GM19193 (cell line): ENCODE measurements around the gene PARP2.

Experiments
- POLR2A ChIP-seq: IDR thresholded peaks from 4 replicates; pipeline ENCODE4 v1.6.1; 2011; ENCODE audit not compliant: insufficient read depth, insufficient read length; ENCODE audit errors: extremely low read depth

PARP2 gene

GRCh38 chr14:20332788-20333493, 10.5 kb upstream of the PARP2 start, which contains the start of gene CCNB1IP1:
Gene CCNB1IP1, minus strand, starts transcription at chr14:20333279. Its CDS starts 16,756 bp downstream, at chr14:20316523.
- peak; percentile 66 for TF ChIP-seq POLR2A

DNA sequence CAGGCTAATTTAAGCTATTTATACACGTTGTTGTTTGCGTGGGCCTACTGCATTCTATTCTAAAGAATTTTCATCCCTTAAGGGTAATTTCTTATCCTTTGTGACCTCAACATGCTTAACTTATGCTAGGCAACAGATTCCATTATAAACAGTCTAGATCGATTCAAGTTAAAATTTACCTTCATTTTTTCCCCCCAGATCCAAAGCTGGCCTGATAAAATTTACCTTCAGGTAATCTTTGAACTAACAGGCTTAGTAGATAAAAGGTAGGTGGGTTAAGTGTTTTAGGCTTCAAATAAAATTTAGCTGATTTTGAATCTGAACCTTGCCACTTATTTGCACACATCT, 10.0 kb upstream of the PARP2 start:
- TF ChIP-seq POLR2A, result no peak

GRCh38 chr14:20334017-20334416, 9.4 kb upstream of the PARP2 start:
- TF ChIP-seq POLR2A, result no peak

GRCh38 chr14:20341646-20342045, 1.8 kb upstream of the PARP2 start:
- TF ChIP-seq POLR2A, result no peak

DNA sequence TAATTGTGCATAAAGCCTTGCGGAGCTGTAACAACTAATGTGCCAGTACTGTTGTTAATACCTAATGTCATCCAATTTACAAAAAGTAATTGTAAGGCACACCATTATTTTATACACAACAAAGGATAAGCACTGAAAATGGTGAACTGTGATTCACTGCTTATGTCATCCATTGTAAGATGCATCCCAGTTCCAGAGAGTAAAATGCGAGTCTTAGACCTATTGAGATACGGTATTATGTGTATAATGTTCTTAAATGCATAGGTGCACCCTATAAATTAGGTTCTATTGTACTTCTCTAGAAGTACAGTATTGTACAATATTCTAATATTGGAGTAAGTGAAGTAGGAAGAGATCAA, 406 bp downstream of the PARP2 start:
- no peak for TF ChIP-seq POLR2A

- no peak for TF ChIP-seq POLR2A
Observed at GRCh38 chr14:20345366-20345765, 1.9 kb downstream of the PARP2 start.

DNA sequence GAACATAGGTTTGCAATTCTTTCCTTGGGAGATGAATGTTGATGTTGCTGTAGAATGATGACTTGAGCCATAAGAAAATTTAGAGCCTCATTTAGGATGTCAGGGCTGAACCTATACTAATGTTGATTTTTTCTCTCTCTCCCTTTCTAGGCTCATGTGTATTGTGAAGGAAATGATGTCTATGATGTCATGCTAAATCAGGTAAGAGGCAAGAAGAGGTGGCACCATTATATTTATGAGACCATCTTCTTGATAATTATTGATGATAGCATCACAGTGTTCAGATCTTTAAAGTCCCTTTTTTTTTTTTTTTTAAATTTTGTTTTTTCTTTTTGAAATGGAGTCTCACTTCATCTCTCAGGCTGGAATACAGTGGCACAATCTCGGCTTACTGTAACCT, 3.3 kb downstream of the PARP2 start:
- no peak for TF ChIP-seq POLR2A

- no peak for TF ChIP-seq POLR2A
Observed at GRCh38 chr14:20347747-20348146, 4.3 kb downstream of the PARP2 start.

DNA sequence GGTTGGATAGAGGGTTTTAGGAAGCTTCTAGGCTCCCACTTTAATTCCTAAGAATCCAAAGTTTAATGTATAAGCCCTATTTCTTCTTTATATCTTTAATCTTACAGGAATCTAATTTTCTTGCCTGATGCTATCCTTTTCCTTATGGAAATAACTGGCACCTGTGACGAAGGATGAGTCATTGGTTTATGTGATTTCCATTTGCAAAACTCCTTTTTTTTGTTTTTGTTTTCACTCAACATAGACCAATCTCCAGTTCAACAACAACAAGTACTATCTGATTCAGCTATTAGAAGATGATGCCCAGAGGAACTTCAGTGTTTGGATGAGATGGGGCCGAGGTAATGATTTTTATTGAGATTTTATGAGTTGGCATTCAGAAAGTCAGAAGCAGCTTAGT, 6.8 kb downstream of the PARP2 start:
- TF ChIP-seq POLR2A, result no peak

DNA sequence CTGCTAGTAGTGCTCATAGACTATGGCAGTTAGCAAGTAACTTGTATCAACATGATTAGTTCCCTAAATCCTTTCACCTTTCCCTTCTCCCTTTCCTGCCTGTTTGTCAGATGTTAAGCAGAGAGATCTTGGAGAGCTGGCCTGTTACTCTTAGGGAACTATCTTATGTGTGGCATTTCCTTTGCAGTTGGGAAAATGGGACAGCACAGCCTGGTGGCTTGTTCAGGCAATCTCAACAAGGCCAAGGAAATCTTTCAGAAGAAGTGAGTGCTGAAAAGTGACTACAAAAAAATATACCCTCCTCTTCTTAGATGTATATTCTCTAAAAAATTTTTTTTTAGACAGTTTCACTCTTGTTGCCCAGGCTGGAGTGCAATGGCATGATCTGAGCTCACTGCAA, 7.4 kb downstream of the PARP2 start:
- TF ChIP-seq POLR2A, result no peak

DNA sequence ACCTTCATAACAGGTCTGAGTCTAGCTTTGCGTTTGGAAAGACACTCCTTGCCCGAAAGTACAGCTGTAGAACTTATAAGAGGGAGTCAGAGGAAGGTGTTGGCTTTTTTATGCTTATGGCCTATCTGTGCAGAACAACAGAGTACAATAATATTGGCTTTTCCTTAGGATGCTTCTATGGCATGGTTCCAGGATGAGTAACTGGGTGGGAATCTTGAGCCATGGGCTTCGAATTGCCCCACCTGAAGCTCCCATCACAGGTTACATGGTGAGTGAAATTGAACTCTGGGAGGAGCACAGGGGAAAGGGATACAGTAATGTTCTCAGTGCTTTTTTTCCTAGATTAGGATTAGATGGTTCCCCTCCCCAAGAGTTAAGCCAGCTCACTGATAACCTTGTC, 13.0 kb downstream of the PARP2 start:
- no peak for TF ChIP-seq POLR2A

DNA sequence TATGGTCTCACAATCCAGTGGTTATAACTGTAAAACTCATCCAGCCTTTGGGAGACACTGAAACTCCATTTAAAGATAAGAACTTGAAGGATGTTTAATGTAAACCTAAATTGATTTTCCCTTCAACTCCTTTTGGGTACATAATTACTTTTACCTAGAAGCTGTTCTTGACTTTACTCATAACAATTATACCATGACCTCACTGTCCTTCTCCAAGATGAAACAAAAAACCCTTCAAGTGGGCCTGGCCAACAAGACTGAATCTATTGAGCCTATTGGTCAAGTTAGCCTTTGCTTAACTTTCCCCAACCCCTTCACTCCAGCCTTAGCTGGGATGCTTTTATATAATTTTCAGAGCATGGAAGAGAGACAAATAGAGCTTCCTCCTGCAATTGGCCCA, 22.5 kb downstream of the PARP2 start:
- TF ChIP-seq POLR2A, result no peak

GRCh38 chr14:20372796-20373195, 29.4 kb downstream of the PARP2 start:
- no peak for TF ChIP-seq POLR2A

DNA sequence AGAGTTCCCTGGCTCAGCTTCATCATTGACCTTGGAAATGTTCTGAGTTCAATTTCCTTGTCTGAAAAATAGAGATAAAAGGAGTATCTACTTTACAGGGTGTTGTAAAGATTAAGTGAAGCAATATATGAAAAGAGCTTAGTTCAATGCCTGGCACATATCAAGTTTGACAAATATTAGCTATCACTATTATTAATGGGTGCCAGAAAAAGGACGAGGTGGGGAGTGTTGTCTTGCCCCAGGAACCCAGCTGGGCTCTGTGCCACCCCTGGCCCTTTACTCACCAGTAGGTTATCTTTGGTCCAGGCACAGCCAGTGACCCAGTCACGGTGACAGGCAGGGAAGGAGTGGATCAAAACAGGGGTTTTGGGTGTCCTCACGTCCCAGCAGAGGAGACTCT, 32.0 kb downstream of the PARP2 start:
- TF ChIP-seq POLR2A, result no peak

DNA sequence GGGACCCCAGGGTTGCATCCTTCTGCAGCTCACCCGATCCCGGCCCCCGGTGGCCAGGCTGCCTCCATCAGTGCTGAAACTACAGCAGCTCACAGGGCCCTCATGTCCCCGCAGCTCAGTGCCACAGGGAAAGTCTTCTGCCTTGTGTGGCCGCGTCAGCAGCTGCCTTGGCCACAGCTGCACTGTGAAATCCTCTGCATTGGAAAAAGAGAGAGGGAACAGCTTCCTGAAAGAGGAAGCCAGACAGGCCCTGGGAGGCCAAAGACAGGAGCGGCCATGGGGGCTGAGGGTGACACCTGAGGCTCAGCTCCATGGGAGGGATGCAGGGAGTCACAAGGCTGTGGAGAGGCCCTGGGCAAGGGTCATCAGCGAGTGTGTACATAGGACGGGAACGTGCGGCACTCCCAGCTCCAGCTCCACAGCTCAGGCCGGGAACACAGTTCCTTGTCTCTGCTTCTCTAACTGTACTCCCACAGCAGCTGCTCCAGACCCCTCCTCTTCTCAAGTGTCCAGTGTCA, 32.7 kb downstream of the PARP2 start:
- no peak for TF ChIP-seq POLR2A

DNA sequence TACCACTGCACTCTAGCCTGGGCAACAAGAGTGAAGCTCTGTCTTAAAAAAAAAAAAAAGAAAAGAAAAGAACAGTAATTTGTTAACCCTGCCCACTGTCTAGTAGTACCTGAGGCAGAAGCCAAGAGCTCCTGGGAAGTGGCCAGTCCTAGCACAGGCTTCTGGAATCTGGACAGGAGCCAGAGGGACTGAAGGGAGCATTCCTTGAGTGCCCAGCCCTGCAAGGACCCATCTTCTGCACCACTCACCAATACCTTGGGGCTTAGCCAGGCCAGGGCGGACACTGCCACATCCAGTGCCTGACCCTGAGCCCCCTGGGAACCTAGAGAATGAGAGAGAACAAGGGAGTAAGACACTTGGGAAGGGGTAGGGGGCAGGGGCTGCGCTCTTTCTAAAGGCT, 33.7 kb downstream of the PARP2 start:
- no peak for TF ChIP-seq POLR2A

GRCh38 chr14:20379743-20380142, 36.3 kb downstream of the PARP2 start:
- no peak for TF ChIP-seq POLR2A

DNA sequence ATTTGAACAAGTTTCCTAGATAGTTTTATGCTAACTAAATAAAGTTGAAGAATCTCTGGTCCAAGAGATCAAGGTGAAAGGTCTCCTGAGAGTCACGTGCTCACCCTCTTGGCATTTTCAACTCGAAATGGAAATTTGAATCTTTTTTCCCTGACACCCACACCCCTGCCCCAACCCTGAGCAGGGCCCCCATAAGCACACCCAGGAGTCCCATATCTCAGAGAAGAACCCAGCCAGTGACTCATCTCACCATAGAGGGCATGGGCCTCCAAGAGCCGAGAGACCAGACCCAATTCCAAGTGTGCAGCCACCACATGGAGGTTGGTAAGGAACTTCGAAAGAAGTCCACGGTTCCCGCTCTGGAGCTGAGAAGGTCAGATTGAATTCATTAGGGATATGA, 37.2 kb downstream of the PARP2 start:
- TF ChIP-seq POLR2A, result no peak

- no peak for TF ChIP-seq POLR2A
Observed at GRCh38 chr14:20381341-20381740, 37.9 kb downstream of the PARP2 start.
